HFFc6 (cell line): ENCODE data around the gene ADAT3. TPM values are rescaled to one million over a fixed set of nuclear protein-coding genes. Genes with fewer than 3 reads are reported as not detected.

Experiments
- DNase-seq: peaks from one replicate; pipeline ENCODE4 v3.0.0-alpha.2; 2018
- H3K27ac Mint-ChIP-seq: 2 replicates; pipeline ENCODE4 v1.8.0; 2020; ENCODE audit warnings: mild to moderate bottlenecking, mixed read lengths
- H3K27me3 Mint-ChIP-seq: 2 replicates; pipeline ENCODE4 v1.8.0; 2021; ENCODE audit warnings: mild to moderate bottlenecking, moderate library complexity, mixed read lengths; ENCODE audit not compliant: insufficient read depth
- H3K36me3 Mint-ChIP-seq: 2 replicates; pipeline ENCODE4 v1.8.0; 2021; ENCODE audit warnings: low read depth, mixed read lengths
- H3K4me1 Mint-ChIP-seq: 2 replicates; pipeline ENCODE4 v1.8.0; 2020; ENCODE audit warnings: low read depth, mixed read lengths
- H3K4me3 Mint-ChIP-seq: 2 replicates; pipeline ENCODE4 v1.8.0; 2020; ENCODE audit warnings: mild to moderate bottlenecking, moderate library complexity, mixed read lengths
- H3K9me3 Mint-ChIP-seq: 2 replicates; pipeline ENCODE4 v1.8.0; 2020; ENCODE audit warnings: mild to moderate bottlenecking, mixed read lengths
- total RNA-seq, 6 experiments: library from RNA; stranded (reverse); fragmentation: NEBNext Ultra II Directional; extraction: Animal tissue kit (Norgen Biotek cat#: 25700); gene quantifications; 2 replicates in 1 of 6; 3 replicates in 5 of 6; pipeline ENCODE4 v1.2.3, GENCODE V29; 2021
- TF ChIP-seq, protein P1 (sequence below): fragments of 200-600 bp; sonication (generic); IDR thresholded peaks from 2 replicates; pipeline ENCODE4 v1.5.0; 2021; ENCODE audit warnings: antibody characterized with exemption, mild to moderate bottlenecking

Gene ADAT3
- total RNA-seq, 6 experiments from 2014 or later = 2.3 to 4.2 (median 3.0) TPM

DNA sequence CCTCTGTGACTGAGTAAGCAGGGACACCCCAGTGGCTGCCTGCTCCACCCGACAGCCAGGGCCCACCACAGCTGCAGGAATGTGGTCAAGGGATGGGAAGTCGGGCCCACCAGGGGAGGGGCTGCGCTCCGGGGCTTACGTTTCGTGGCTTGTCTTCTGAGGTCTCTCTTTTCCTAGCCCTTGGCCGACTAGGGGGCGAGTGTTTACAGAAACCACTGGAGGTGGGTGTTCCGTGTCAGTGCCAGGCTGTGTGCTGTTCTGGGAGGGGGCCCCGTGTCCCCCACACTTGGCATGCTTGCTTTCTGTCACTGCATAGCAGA is 4.5 kb downstream of the ADAT3 start:
- H3K4me1 Mint-ChIP-seq = peaks cover 12% of the 10 kb centered on the region
- H3K27ac Mint-ChIP-seq = no peak overlapping the region
- no peak for DNase-seq
- H3K27me3 Mint-ChIP-seq = no peaks in the 10 kb centered on the region; the same call in 1 of the 2 replicates
- H3K36me3 Mint-ChIP-seq = no peaks in the 10 kb centered on the region; the same call in 1 of the 2 replicates
- TF ChIP-seq, protein P1, sequence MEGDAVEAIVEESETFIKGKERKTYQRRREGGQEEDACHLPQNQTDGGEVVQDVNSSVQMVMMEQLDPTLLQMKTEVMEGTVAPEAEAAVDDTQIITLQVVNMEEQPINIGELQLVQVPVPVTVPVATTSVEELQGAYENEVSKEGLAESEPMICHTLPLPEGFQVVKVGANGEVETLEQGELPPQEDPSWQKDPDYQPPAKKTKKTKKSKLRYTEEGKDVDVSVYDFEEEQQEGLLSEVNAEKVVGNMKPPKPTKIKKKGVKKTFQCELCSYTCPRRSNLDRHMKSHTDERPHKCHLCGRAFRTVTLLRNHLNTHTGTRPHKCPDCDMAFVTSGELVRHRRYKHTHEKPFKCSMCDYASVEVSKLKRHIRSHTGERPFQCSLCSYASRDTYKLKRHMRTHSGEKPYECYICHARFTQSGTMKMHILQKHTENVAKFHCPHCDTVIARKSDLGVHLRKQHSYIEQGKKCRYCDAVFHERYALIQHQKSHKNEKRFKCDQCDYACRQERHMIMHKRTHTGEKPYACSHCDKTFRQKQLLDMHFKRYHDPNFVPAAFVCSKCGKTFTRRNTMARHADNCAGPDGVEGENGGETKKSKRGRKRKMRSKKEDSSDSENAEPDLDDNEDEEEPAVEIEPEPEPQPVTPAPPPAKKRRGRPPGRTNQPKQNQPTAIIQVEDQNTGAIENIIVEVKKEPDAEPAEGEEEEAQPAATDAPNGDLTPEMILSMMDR = no peak
- no peaks in the 10 kb centered on the region for H3K9me3 Mint-ChIP-seq
- H3K4me3 Mint-ChIP-seq = no peak overlapping the region

DNA sequence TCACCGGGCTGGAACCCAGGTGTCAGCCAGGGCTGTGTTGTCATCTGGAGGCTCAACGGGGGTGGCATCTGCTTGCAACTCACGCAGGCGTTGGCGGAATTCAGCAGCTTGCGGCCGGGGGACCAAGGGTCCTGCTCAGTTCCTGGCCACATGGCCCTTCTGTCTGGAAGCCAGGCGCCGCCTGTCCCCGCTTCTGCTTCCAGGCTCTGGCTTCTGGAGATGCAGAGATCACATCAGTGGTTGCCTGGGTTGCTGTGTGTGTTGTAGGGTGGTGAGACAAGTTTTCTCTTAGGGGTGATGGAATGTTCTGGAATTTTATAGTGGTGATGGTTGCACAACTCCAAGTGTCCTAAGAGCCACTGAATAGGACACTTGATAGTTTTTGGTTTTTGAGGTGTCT is 5.0 kb downstream of the ADAT3 start:
- Mint-ChIP-seq H3K27me3 (no peaks in the 10 kb centered on the region; the same call in 1 of the 2 replicates), H3K4me3 (no peak overlapping the region)

DNA sequence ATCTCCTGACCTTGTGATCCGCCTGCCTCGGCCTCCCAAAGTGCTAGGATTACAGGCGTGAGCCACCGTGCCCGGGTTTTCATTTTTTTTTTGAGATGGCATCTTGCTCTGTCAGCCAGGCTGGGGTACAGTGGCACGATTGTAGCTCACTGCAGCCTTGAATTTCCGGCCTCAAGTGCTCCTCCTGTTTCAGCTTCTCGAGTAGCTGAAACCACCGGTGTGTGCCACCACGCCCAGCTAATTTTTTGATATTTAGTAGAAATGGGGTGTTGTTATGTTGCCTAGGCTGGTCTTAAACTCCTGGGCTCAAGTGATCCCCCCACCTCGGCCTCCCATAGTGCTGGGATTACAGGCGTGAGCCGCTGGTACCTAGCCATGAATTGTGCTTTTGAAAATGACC is 5.9 kb downstream of the ADAT3 start:
- no peaks in the 10 kb centered on the region for H3K27me3 Mint-ChIP-seq
- no peak for DNase-seq
- TF ChIP-seq, protein P1 = no peak
- H3K9me3 Mint-ChIP-seq = no peaks in the 10 kb centered on the region
- H3K27ac Mint-ChIP-seq = no peak overlapping the region
- H3K4me3 Mint-ChIP-seq = no peak overlapping the region
- H3K4me1 Mint-ChIP-seq = peaks cover 6% of the 10 kb centered on the region; the same call in 1 of the 2 replicates
- H3K36me3 Mint-ChIP-seq = no peaks in the 10 kb centered on the region

More for the DNA sequence above, 5.0 kb downstream of the ADAT3 start:
- TF ChIP-seq, protein P1 = no peak
- no peaks in the 10 kb centered on the region; the same call in 1 of the 2 replicates for H3K36me3 Mint-ChIP-seq
- H3K9me3 Mint-ChIP-seq = no peaks in the 10 kb centered on the region
- peak; percentile 22 for DNase-seq
- peaks cover 12% of the 10 kb centered on the region for H3K4me1 Mint-ChIP-seq
- peak overlapping the region; percentile 9; the same call in 1 of the 2 replicates for H3K27ac Mint-ChIP-seq

DNA sequence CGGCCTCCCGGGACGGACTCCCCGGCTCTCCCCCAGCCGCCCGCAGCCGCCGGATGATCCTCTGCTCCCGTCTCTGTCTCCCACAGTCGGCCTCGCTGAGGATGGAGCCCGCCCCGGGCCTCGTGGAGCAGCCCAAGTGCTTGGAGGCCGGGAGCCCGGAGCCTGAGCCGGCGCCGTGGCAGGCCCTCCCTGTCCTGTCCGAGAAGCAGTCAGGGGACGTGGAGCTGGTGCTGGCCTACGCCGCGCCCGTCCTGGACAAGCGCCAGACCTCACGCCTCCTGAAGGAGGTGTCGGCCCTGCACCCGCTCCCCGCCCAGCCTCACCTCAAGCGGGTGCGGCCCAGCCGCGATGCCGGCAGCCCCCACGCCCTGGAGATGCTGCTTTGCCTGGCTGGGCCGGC is 6.8 kb downstream of the ADAT3 start:
- H3K36me3 Mint-ChIP-seq = no peaks in the 10 kb centered on the region
- no peaks in the 10 kb centered on the region for H3K27me3 Mint-ChIP-seq
- peaks cover 6% of the 10 kb centered on the region; the same call in 1 of the 2 replicates for H3K4me1 Mint-ChIP-seq
- no peaks in the 10 kb centered on the region for H3K9me3 Mint-ChIP-seq
- H3K27ac Mint-ChIP-seq = no peak overlapping the region
- TF ChIP-seq, protein P1 = no peak
- H3K4me3 Mint-ChIP-seq = no peak overlapping the region
- no peak for DNase-seq

DNA sequence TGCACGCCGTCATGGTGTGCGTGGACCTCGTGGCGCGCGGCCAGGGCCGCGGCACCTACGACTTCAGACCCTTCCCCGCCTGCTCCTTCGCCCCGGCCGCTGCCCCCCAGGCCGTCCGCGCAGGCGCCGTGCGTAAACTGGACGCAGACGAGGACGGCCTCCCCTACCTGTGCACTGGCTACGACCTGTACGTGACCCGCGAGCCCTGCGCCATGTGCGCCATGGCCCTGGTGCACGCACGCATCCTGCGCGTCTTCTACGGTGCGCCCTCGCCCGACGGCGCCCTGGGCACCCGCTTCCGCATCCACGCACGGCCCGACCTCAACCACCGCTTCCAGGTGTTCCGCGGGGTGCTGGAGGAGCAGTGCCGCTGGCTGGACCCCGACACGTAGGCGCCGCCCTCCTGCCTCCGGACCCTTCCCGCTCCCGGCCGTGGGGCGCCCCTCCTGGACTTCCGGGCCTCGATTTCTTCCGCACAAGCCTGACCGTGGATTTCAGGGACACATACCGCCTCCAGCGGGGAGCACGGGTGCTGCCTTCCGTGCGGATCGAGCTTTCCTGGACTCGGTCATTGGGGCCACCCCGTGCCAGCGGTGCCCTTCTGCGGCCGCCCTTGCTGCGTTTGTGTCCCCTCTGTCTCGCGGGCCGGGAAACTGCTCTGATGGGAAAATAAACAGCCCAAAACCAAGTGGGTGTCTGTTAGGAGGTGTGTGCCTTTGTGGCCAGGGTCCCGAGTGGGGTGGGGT is 7.7 kb downstream of the ADAT3 start:
- no peaks in the 10 kb centered on the region for H3K36me3 Mint-ChIP-seq
- peaks cover 6% of the 10 kb centered on the region; the same call in 1 of the 2 replicates for H3K4me1 Mint-ChIP-seq
- H3K27ac Mint-ChIP-seq = no peak overlapping the region
- TF ChIP-seq, protein P1 = no peak
- peaks cover under 1% of the 10 kb centered on the region; the same call in 1 of the 2 replicates for H3K27me3 Mint-ChIP-seq
- no peak for DNase-seq
- H3K4me3 Mint-ChIP-seq = no peak overlapping the region
- no peaks in the 10 kb centered on the region for H3K9me3 Mint-ChIP-seq
